ENCODE data around the gene OTOP1.

Gene OTOP1, protein sequence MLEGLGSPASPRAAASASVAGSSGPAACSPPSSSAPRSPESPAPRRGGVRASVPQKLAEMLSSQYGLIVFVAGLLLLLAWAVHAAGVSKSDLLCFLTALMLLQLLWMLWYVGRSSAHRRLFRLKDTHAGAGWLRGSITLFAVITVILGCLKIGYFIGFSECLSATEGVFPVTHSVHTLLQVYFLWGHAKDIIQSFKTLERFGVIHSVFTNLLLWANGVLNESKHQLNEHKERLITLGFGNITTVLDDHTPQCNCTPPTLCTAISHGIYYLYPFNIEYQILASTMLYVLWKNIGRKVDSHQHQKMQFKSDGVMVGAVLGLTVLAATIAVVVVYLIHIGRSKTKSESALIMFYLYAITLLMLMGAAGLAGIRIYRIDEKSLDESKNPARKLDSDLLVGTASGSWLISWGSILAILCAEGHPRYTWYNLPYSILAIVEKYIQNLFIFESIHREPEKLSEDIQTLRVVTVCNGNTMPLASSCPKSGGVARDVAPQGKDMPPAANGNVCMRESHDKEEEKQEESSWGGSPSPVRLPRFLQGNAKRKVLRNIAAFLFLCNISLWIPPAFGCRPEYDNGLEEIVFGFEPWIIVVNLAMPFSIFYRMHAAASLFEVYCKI

DNA sequence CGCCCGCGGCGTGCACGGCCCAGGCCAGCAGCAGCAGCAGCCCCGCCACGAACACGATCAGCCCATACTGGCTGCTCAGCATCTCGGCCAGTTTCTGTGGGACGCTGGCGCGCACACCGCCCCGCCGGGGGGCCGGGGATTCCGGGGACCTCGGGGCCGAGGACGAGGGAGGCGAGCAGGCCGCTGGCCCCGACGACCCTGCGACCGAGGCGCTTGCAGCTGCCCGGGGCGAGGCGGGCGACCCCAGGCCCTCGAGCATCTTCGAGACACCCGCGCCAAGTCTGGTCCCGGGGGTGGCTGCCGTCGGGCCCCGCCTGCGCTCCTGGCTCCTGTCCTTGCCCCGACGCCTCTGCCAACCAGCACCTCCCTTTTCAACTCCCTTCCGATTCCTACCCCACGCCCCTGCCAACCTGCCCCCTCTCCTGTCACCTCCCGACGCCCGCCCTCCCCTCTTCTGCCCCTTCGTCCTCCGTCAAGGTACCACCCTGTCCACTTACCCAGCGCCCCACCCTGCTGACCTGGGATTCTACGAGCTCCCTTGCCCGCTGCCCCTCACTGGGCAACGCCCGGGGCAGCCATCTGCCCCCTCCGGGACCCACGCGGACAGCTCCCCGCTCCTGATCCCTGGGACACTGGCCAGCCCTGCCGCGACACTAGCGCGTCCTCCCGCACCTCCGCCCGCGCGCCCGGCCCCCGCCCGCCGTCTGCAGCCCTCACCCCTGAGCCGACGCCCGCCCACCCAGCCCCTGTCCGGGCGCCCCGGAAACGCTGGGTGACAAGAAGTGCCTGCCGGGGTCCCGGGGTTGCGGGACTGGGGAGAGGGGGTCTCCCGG is at the start of gene OTOP1:
OTOP1 (minus strand) TSS at position 324 of the 833 bp plus-strand sequence; CDS start at position 259, 65 bp downstream.
- DNase-seq (ENCODE audit: low read depth) = no peak
- no peak within 1 kb of the TSS for H3K4me3 ChIP-seq (replicated peaks; ENCODE audit: low read depth, low read length)
- TF ChIP-seq, protein P1, sequence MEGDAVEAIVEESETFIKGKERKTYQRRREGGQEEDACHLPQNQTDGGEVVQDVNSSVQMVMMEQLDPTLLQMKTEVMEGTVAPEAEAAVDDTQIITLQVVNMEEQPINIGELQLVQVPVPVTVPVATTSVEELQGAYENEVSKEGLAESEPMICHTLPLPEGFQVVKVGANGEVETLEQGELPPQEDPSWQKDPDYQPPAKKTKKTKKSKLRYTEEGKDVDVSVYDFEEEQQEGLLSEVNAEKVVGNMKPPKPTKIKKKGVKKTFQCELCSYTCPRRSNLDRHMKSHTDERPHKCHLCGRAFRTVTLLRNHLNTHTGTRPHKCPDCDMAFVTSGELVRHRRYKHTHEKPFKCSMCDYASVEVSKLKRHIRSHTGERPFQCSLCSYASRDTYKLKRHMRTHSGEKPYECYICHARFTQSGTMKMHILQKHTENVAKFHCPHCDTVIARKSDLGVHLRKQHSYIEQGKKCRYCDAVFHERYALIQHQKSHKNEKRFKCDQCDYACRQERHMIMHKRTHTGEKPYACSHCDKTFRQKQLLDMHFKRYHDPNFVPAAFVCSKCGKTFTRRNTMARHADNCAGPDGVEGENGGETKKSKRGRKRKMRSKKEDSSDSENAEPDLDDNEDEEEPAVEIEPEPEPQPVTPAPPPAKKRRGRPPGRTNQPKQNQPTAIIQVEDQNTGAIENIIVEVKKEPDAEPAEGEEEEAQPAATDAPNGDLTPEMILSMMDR (IDR thresholded peaks at IDR 0.05; ENCODE audit: low read length, missing control alignments) = no peak

DNA sequence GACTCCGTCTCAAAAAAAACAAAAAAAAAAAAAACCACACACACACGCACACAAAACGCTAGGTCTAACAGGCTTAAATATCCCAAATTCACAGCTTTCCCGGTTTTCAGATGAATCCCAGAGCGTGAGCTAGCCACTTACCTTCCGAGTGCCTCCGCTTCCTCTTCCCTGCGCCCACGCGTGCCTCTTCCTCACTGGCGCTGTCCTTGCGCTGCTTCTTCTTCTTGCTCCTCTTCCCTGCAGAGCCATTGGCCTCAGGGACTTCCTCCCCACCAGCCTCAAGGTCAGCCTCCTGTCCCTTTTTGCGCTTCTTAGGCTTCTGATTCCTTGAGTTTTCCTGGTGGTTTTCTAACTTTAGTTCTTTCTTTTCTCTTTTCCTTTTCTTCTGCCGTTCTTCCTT is 47.5 kb upstream of the OTOP1 start:
- no peak overlapping the region for H3K4me3 ChIP-seq (replicated peaks; ENCODE audit: low read depth, low read length)
- TF ChIP-seq, protein P1 (IDR thresholded peaks at IDR 0.05; ENCODE audit: low read length, missing control alignments) = no peak
- DNase-seq (ENCODE audit: low read depth) = no peak

DNA sequence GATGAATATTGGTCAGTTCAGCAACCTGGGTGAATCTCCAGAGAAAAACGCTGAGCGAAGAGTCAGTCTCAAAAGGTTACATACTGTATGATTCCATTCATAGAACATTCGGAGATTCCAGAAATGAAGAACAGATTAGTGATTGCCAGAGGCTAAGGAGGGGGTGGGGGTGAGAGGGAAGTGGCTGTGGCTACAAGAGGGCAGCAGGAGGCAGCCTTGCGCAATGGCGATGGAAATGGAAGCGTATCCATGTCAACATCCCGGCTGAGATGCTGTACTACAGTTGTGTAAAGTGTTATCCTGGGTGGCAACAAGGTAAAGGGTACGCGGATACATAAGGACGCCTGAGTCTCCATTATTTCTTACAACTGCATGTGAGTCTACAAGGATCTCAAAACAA is 45.2 kb upstream of the OTOP1 start:
- peak; percentile 43 for DNase-seq (ENCODE audit: low read depth)
- TF ChIP-seq, protein P1 (IDR thresholded peaks at IDR 0.05; ENCODE audit: low read length, missing control alignments) = no peak

DNA sequence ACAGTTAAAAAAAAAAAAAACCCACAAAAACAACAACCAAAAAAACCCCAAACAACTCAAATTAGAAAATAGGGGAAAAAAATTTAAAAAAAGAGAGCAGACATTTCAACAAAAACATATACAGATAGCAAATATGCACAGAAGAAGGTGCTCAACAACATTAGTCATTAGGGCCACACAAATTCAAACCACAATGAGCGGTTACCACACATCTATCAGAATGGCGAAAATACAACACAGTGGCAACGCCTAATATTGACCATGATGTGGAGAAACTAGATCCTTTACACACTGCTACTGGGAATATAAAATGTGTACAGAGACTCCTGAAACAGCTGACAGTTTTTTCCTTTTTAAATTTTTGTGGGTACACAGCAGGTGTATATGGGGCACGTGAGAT is 43.8 kb upstream of the OTOP1 start:
- DNase-seq (ENCODE audit: low read depth) = peak; percentile 28
- no peak overlapping the region for H3K4me3 ChIP-seq (replicated peaks; ENCODE audit: low read depth, low read length)
- TF ChIP-seq, protein P1 (IDR thresholded peaks at IDR 0.05; ENCODE audit: low read length, missing control alignments) = no peak

More for the DNA sequence above, 45.2 kb upstream of the OTOP1 start:
- H3K4me3 ChIP-seq (replicated peaks; ENCODE audit: low read depth, low read length) = no peak overlapping the region

DNA sequence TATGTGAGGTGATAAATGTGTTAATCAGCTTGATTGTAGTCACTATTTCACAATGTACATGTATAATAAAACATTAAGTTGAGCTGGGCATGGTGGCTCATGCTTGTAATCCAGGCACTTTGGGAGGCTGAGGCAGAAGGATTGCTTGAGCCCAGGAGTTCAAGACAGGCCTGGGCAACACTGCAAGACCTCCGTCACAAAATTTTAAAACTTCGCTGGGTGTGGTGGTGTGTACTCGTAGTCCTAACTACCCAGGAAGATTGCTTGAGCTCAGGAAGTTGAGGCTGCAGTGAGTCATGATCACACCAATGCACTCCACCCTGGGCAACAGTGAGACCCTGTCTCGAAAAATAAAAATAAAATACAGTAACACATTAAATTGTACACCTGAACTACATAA is 43.1 kb upstream of the OTOP1 start:
- DNase-seq (ENCODE audit: low read depth) = peak; percentile 84
- TF ChIP-seq, protein P1 (IDR thresholded peaks at IDR 0.05; ENCODE audit: low read length, missing control alignments) = no peak

DNA sequence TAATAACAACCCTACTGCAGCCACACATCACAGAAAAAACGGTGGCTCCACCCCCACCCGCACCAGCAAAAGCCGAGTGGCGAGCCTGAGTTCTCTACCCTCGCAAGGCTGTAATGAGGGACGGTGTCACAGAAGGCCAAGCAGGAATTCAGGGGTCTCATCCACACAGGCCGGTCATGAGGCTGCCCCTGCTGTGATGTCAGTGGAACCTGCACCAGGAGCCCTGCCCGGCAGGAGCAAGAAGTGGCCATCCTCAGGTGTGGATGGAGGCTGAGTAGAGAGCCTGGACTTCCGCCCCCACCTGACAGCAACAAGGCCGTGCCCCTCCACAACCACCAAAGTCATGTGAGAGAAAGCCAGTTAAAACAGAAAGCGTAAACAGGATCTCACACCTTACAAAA is 42.6 kb upstream of the OTOP1 start:
- TF ChIP-seq, protein P1 (IDR thresholded peaks at IDR 0.05; ENCODE audit: low read length, missing control alignments) = no peak
- H3K4me3 ChIP-seq (replicated peaks; ENCODE audit: low read depth, low read length) = no peak overlapping the region
- no peak for DNase-seq (ENCODE audit: low read depth)

More for the DNA sequence above, 43.1 kb upstream of the OTOP1 start:
- no peak overlapping the region for H3K4me3 ChIP-seq (replicated peaks; ENCODE audit: low read depth, low read length)

Measured in fibroblast of pulmonary artery (primary cell).